ENCODE measurements around the gene MAP3K1. TPM values are rescaled to one million over a fixed set of nuclear protein-coding genes. Genes with fewer than 3 reads are reported as not detected.
A peak's percentile ranks its signal among the peaks of the same experiment; 100 is the strongest.

The MAP3K1 gene
- total RNA-seq, 1 experiment from 2014 or later, result 5.7 TPM

- POLR2A ChIA-PET (ENCODE audit: unreplicated experiment), result no interaction called here
- ATAC-seq, result no peak
- H3K27me3 ChIP-seq (ENCODE audit: low read length), result no peaks in the 10 kb centered on the region
- no peak overlapping the region for H3K27ac ChIP-seq (ENCODE audit: low read length)
- no peaks in the 10 kb centered on the region for H3K4me1 ChIP-seq (ENCODE audit: insufficient read depth, low read length)
- H4K20me1 ChIP-seq (ENCODE audit: low read length), result no peaks in the 10 kb centered on the region
- CTCF ChIA-PET, result no interaction called here
- H3F3A ChIP-seq (ENCODE audit: low read length, unreplicated experiment), result no peaks in the 10 kb centered on the region
- H3K9me2 ChIP-seq (replicated peaks; ENCODE audit: low read length), result no peaks in the 10 kb centered on the region
- H3K9me3 ChIP-seq (ENCODE audit: low read length), result no peaks in the 10 kb centered on the region
- no peak overlapping the region for H2AFZ ChIP-seq (ENCODE audit: low read length)
- no peak overlapping the region for H3K4me3 ChIP-seq (ENCODE audit: low read length)
- no peak for TF ChIP-seq EZH2 (IDR thresholded peaks at IDR 0.05; ENCODE audit: low read length, unreplicated experiment)
- no peak for TF ChIP-seq EZH2phosphoT487 (IDR thresholded peaks at IDR 0.05; ENCODE audit: borderline replicate concordance, low read length)
- TF ChIP-seq CTCF (conservative IDR thresholded peaks at IDR 0.05; ENCODE audit: low read depth, low read length), result no peak
- intact Hi-C loops (cut with micrococcal nuclease), result no loop called here
- BruUV-seq (replicated peaks), result no TSS peak
- H3K4me2 ChIP-seq (ENCODE audit: low read length), result no peak overlapping the region
- H3K9ac ChIP-seq (ENCODE audit: low read length), result no peak overlapping the region
- H3K36me3 ChIP-seq (ENCODE audit: low read depth, low read length), result 0 out of 2 replicates have a peak, but pooled peaks cover 8% of the 10 kb centered on the region
- DNase-seq, result no peak
- H3K79me2 ChIP-seq (ENCODE audit: low read length), result no peaks in the 10 kb centered on the region
Measured at GRCh38 chr5:56896763-56897162, 81.4 kb downstream of the MAP3K1 start.

DNA sequence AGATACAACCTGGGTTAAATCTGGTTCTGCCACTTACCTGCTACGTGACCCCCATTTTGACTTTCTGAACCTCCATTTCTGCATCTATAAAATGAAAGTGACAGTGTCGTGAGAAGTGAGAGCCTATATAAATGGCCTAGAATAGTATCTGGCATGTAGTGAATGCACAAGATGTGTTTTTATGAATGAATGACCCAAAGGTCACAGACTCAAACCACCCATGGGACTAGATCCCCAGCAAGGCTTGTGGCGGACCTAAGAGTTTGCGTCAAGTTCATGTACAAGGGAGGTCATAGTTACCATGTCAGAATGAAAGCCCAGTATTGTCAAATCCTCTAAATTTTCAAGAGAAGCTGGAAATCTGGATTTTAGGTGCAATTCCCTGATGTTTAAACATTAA lies 82.9 kb downstream of the MAP3K1 start:
- no TSS peak for BruUV-seq (replicated peaks)
- DNase-seq (no peak), ATAC-seq (no peak)
- Histone ChIP-seq H3K4me2 (ENCODE audit: low read length) (no peak overlapping the region), H3K9me2 (replicated peaks; ENCODE audit: low read length) (no peaks in the 10 kb centered on the region), H3K4me3 (ENCODE audit: low read length) (no peak overlapping the region), H4K20me1 (ENCODE audit: low read length) (no peaks in the 10 kb centered on the region), H2AFZ (ENCODE audit: low read length) (no peak overlapping the region), H3K9me3 (ENCODE audit: low read length) (no peaks in the 10 kb centered on the region), H3K27ac (ENCODE audit: low read length) (no peak overlapping the region), H3K9ac (ENCODE audit: low read length) (no peak overlapping the region), H3K79me2 (ENCODE audit: low read length) (no peaks in the 10 kb centered on the region), H3F3A (ENCODE audit: low read length, unreplicated experiment) (no peaks in the 10 kb centered on the region), H3K27me3 (ENCODE audit: low read length) (no peaks in the 10 kb centered on the region), H3K4me1 (ENCODE audit: insufficient read depth, low read length) (no peaks in the 10 kb centered on the region), H3K36me3 (ENCODE audit: low read depth, low read length) (0 out of 2 replicates have a peak, but pooled peaks cover 8% of the 10 kb centered on the region)
- TF ChIP-seq EZH2phosphoT487 (IDR thresholded peaks at IDR 0.05; ENCODE audit: borderline replicate concordance, low read length) (no peak), EZH2 (IDR thresholded peaks at IDR 0.05; ENCODE audit: low read length, unreplicated experiment) (no peak), CTCF (conservative IDR thresholded peaks at IDR 0.05; ENCODE audit: low read depth, low read length) (no peak)
- ChIA-PET CTCF (interaction anchor here (0.5 to 0.6 kb wide), 2 partner anchors 61 to 333 kb away, joined by 3 read pairs; no protein-coding TSS in a partner anchor), POLR2A (ENCODE audit: unreplicated experiment) (no interaction called here)
- intact Hi-C loops (cut with micrococcal nuclease), result no loop called here

GRCh38 chr5:56900395-56900794 lies 85.0 kb downstream of the MAP3K1 start:
- Histone ChIP-seq H3K9me2 (replicated peaks; ENCODE audit: low read length) (no peaks in the 10 kb centered on the region), H3K27ac (ENCODE audit: low read length) (no peak overlapping the region), H3F3A (ENCODE audit: low read length, unreplicated experiment) (no peaks in the 10 kb centered on the region), H3K9ac (ENCODE audit: low read length) (no peak overlapping the region), H4K20me1 (ENCODE audit: low read length) (no peaks in the 10 kb centered on the region), H3K79me2 (ENCODE audit: low read length) (no peaks in the 10 kb centered on the region), H2AFZ (ENCODE audit: low read length) (no peak overlapping the region), H3K27me3 (ENCODE audit: low read length) (no peaks in the 10 kb centered on the region), H3K4me1 (ENCODE audit: insufficient read depth, low read length) (no peaks in the 10 kb centered on the region), H3K4me3 (ENCODE audit: low read length) (no peak overlapping the region), H3K9me3 (ENCODE audit: low read length) (no peaks in the 10 kb centered on the region), H3K4me2 (ENCODE audit: low read length) (peak overlapping the region; percentile 24; the same call in 1 of the 2 replicates), H3K36me3 (ENCODE audit: low read depth, low read length) (no peaks in the 10 kb centered on the region)
- no peak for TF ChIP-seq CTCF (conservative IDR thresholded peaks at IDR 0.05; ENCODE audit: low read depth, low read length)
- TF ChIP-seq EZH2phosphoT487 (IDR thresholded peaks at IDR 0.05; ENCODE audit: borderline replicate concordance, low read length), result no peak
- TF ChIP-seq EZH2 (IDR thresholded peaks at IDR 0.05; ENCODE audit: low read length, unreplicated experiment), result no peak
- DNase-seq, result peak; percentile 2
- peak; percentile 55 for ATAC-seq
- no TSS peak for BruUV-seq (replicated peaks)
- ChIA-PET CTCF (interaction anchor here (0.7 to 1.4 kb wide), 2 partner anchors 10 to 238 kb away, joined by 4 read pairs; no protein-coding TSS in a partner anchor), POLR2A (ENCODE audit: unreplicated experiment) (interaction anchor here (0.6 kb wide), 1 partner anchor 286 kb away, joined by 3 read pairs; no protein-coding TSS in a partner anchor)
- intact Hi-C loops (cut with micrococcal nuclease), result loop anchor here (1.0 to 10.0 kb wide), 5 partner anchors 182 to 1564 kb away; partner anchors contain the start of gene PLK2
